Measurements from ENCODE around the gene SERPINB7. TPM values are rescaled to one million over a fixed set of nuclear protein-coding genes. Genes with fewer than 3 reads are reported as not detected.

Gene SERPINB7
- total RNA-seq, 1 donor from 2014 or later, result not detected

DNA sequence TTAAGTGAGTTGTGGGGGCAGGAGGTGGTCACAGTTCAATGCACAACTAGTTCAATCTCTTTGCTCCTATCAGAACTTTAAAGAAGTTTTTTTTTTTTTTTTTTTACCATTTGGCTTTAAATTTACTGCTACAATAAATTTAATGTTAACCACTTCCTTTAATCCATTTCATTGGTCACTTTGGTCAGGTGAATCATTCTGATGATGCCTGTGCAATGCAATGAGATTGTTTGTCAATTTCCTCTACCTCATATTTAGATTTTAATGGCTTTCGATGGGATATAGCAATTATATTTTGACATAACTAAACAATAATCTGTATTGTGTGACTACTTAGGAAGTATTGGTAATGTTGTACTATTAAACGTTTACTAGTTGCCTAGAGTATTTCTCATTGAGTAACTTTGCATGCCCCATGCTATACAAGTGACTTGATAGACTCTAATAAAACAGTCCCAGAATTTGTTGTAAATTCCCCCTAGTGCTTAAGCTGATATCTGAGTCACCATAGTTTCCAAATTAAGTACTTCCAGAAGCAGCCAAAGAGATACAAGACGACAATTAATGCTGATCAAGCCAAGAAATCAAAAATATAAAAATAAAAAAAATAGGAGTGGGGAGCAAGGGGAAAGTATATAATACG is 59.4 kb downstream of the SERPINB7 start:
- DNase-seq (ENCODE audit: low spot score), result no peak
- intact Hi-C loops (cut with DNase I), result no loop called here

DNA sequence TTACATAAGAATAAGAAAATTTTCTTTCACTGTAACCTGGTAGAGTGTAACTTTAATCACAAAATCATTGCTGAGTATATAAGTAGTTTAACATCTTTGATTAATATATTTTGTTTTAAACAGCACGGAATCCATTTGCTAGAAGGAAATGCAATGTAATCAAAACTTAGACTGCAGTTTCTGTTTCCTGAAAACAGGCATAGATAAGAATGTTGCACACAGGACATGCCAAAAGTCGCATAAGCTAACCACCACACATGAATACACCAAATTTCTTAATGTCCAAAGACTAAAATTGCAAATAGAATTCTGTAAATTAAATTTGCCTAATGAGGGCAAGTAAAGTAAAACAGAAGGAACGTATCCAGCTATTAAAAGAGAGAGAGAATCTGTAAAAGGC is 61.2 kb downstream of the SERPINB7 start:
- no peak for DNase-seq (ENCODE audit: low spot score)
- intact Hi-C loops (cut with DNase I), result no loop called here

DNA sequence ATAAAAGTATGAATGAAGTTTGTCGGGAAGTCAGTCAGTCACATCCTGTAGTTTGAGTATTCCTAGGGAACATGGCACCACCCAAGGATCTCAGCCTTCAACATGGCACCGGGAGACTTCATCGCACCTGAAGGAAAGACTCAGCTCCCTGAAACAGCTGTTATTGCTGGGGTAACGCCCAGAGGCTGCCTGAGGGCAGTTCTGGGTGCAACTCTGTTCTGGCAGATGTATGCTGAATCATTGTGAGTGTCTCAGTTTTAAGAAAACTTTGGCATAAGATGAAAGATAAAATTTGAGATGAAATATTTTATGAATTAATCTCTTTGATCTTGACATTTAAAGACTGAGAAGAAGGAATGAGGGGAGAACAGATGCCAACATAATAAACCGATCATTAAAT is 62.4 kb downstream of the SERPINB7 start:
- intact Hi-C loops (cut with DNase I), result no loop called here
- no peak for DNase-seq (ENCODE audit: low spot score)

DNA sequence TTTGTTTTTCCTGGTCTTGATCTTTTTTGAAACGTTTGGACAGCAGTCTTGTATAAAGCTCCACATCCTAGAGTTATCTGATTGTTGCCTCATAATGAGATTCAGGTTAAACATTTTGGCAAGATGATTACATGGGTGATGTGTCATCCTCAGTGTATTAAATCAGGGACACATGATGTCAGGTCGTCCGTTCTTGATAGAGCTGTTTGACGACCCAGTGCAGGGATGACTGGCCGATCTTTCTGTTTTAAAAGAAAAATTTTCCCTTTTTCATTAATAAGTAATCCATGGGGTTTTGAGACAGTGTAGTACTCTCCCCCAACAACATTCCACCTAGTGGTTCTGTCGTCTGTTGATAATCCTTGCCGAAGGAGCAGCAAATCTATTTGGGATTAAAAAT is 67.8 kb downstream of the SERPINB7 start:
- no peak for DNase-seq (ENCODE audit: low spot score)
- intact Hi-C loops (cut with DNase I), result loop anchor here (10.0 kb wide), 1 partner anchor 328 kb away; no protein-coding TSS in a partner anchor

DNA sequence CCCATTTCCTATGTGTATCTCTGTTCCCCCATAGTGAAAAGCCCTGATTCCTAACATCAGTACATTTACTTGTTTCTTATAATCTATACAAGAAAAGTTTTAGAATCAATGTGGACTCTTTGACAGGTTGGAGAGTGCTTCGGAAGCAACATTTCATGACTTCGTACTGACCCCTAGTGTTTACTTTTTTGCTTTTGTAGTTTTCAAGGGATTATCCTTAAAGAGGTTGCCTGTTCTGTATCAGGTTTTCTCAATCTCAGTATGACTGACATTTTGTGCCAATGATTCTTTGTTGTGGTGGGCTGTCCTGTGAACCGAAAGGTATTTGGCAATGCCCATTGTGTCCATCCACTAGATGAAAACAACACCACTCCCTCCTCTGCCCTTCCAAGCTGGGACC is 69.0 kb downstream of the SERPINB7 start:
- no peak for DNase-seq (ENCODE audit: low spot score)
- intact Hi-C loops (cut with DNase I), result loop anchor here (10.0 kb wide), 1 partner anchor 329 kb away; no protein-coding TSS in a partner anchor

DNA sequence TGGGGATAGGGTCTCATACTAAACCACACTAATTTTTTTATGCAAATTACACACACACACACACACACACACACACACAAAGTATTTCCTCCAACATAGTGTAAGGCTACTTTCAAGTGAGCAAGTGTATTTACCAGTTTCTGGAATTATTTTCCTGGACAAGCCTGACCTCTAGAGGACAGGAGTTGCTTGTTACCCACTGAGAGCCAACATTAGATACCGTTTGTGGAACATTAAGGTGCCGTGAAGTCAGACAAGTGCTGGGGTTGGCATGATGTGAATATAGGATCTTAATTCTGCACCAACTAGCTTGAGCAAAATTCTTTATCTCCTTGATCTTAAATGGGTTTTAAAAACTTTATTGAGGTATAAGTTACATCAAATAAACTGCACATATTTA is 72.9 kb downstream of the SERPINB7 start:
- DNase-seq (ENCODE audit: low spot score), result no peak

DNA sequence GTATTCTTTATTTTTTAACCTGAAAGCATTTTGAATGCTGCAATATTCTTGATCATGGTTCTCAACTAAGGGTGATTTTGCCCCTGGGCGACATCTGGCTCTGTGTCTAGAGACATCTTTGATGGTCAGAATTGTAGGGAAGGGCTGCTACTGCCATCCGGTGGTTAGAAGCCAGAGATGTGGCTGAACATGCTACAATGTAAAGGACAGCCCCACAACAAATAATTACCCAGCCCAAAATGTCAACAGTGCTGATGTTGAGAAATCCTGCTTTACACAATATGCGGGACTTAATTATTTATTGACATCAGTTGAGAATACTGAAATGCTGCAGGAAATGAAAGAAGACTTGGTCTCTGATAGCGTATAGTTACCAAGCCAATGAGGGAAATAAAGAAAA is 74.8 kb downstream of the SERPINB7 start:
- intact Hi-C loops (cut with DNase I), result no loop called here
- no peak for DNase-seq (ENCODE audit: low spot score)

More for the DNA sequence above, 72.9 kb downstream of the SERPINB7 start:
- intact Hi-C loops (cut with DNase I), result loop anchor here (10.0 kb wide), 1 partner anchor 333 kb away; no protein-coding TSS in a partner anchor

DNA sequence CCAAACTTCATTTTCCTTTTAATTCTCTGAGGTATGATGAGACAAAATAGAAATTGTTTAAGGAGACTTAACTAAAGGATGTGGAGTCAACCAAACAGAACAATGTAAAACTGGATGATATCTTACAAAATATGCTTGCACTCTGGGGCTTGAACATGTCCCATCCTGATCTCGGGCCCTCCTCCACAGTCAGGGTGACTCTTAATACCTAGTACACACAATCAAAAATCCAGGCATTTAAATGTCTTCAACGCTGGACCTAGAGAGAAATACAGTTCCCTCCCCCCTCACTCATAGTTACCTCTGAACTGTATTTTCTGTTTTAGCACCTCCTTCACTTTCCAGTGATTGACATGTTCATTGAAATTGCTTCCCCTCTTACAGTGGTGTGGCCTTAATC is 75.4 kb downstream of the SERPINB7 start:
- intact Hi-C loops (cut with DNase I), result no loop called here
- DNase-seq (ENCODE audit: low spot score), result no peak

Other genes starting within 250 kb of the SERPINB7 start
- not detected for gene SERPINB12, start 233.0 kb upstream of the SERPINB7 start, total RNA-seq
- not detected for gene SERPINB13, start 188.1 kb upstream of the SERPINB7 start, total RNA-seq
- not detected for gene SERPINB4, start 131.2 kb upstream of the SERPINB7 start, total RNA-seq
- gene SERPINB3, start 113.5 kb upstream of the SERPINB7 start, total RNA-seq, result not detected
- not detected for gene SERPINB11, start 72.5 kb upstream of the SERPINB7 start, total RNA-seq
- gene SERPINB2, start 112.3 kb downstream of the SERPINB7 start, total RNA-seq, result not detected
- not detected for gene SERPINB10, start 132.5 kb downstream of the SERPINB7 start, total RNA-seq
- gene HMSD, start 173.9 kb downstream of the SERPINB7 start, total RNA-seq, result 1.1 TPM
- gene SERPINB8, start 194.7 kb downstream of the SERPINB7 start, total RNA-seq, result 4.5 TPM

Measured in cardiac septum (tissue), 1 donor.